ENCODE data around the gene SGF29.

DNA sequence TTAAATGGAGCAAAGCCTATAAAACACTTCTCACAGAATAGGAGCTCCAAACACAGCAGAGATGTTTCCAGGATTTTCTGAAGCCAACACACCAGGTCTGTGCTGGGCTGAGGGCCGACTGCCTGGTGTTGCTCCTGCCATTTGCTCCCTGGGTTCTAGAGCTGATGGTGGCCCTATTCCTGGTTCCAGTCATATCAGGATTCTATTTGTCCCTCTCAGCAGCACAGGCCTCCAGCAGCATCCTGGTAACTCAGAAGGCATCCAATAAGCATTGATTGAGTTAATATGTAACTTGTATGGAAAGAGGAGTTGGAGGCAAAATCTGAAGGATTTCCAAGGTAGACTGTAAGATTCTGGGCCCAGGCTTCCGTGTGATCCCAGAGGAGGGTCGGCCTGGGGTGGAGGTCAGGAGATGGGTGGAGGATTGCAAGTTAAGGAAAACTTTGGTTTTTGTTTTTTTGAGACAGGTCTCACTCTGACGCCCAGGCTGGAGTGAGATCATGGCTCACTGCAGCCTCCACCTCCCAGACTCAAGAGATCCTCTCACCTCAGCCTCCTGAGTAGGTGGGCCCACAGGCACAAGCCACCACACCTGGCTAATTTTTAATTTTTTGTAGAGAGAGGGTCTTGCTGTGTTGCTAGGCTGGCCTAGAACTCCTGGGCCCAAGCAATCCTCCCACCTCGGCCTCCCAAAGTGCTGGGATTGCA, 20.6 kb upstream of the SGF29 start:
- TF ChIP-seq, protein P1, sequence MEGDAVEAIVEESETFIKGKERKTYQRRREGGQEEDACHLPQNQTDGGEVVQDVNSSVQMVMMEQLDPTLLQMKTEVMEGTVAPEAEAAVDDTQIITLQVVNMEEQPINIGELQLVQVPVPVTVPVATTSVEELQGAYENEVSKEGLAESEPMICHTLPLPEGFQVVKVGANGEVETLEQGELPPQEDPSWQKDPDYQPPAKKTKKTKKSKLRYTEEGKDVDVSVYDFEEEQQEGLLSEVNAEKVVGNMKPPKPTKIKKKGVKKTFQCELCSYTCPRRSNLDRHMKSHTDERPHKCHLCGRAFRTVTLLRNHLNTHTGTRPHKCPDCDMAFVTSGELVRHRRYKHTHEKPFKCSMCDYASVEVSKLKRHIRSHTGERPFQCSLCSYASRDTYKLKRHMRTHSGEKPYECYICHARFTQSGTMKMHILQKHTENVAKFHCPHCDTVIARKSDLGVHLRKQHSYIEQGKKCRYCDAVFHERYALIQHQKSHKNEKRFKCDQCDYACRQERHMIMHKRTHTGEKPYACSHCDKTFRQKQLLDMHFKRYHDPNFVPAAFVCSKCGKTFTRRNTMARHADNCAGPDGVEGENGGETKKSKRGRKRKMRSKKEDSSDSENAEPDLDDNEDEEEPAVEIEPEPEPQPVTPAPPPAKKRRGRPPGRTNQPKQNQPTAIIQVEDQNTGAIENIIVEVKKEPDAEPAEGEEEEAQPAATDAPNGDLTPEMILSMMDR (IDR thresholded peaks at IDR 0.05), result no peak
- no peak for TF ChIP-seq EZH2 (IDR thresholded peaks at IDR 0.05)

All from neural progenitor cell (in vitro differentiated cells).